Spleen (tissue), 11 donors: ENCODE data around the gene CNTNAP2. TPM values are rescaled to one million over a fixed set of nuclear protein-coding genes. Genes with fewer than 3 reads are reported as not detected.
"Not testable (repeated sequence)": the region's sequence is repeated elsewhere in the genome, so short reads cannot be mapped to it uniquely, and the experiment has no call there.

Experiments
- DNase-seq: peaks from one replicate; pipeline ENCODE4 v3.0.0-alpha.2; 2020
- H3K27ac ChIP-seq, 8 donors: fragments of 200-600 bp; sonication (generic) in 7 of 8; 1 replicate in 4 of 8; 2 replicates in 4 of 8; pipeline versions ENCODE4 v1.5.0 to v1.8.0; 2016 to 2021; ENCODE audit warnings: inconsistent platforms in 4 of 8, mild to moderate bottlenecking in 4 of 8, moderate library complexity in 1 of 8
- H3K27me3 ChIP-seq, 7 donors: fragments of 200-600 bp; sonication (generic) in 6 of 7; replicated peaks in 1 of 7; 1 replicate in 4 of 7; 2 replicates in 3 of 7; pipeline versions ENCODE4 v1.5.0 to v1.8.0; 2016 to 2021; ENCODE audit warnings: inconsistent platforms in 3 of 7, mild to moderate bottlenecking in 1 of 7
- H3K36me3 ChIP-seq, 6 donors: fragments of 200-600 bp; sonication (generic) in 5 of 6; 1 replicate in 4 of 6; 2 replicates in 2 of 6; pipeline versions ENCODE4 v1.5.0 to v1.8.0; 2016 to 2021; ENCODE audit warnings: inconsistent platforms in 2 of 6
- H3K4me1 ChIP-seq, 6 donors: fragments of 200-600 bp; sonication (generic) in 5 of 6; 1 replicate in 3 of 6; 2 replicates in 3 of 6; pipeline versions ENCODE4 v1.5.0 to v1.8.0; 2016 to 2021; ENCODE audit warnings: inconsistent platforms in 3 of 6
- H3K4me3 ChIP-seq, 8 donors: fragments of 200-600 bp; sonication (generic) in 7 of 8; 1 replicate in 4 of 8; 2 replicates in 4 of 8; pipeline versions ENCODE4 v1.5.0 to v1.8.0; 2016 to 2021; ENCODE audit warnings: inconsistent platforms in 4 of 8, mild to moderate bottlenecking in 4 of 8, moderate library complexity in 2 of 8
- H3K9me3 ChIP-seq, 8 donors: fragments of 200-600 bp; sonication (generic) in 7 of 8; 1 replicate in 4 of 8; 2 replicates in 4 of 8; pipeline versions ENCODE4 v1.5.0 to v1.8.0; 2016 to 2021; ENCODE audit warnings: inconsistent platforms in 4 of 8
- CTCF ChIP-seq, 11 experiments: fragments of 200-600 bp in 7 of 11; fragments of 450-650 bp in 4 of 11; sonication (generic) in 4 of 11; IDR thresholded peaks in 8 of 11; conservative IDR thresholded peaks in 3 of 11; 1 replicate in 7 of 11; 2 replicates in 4 of 11; pipeline versions ENCODE4 v1.4.0 to v1.8.0; 2016 to 2021; ENCODE audit warnings: antibody characterized with exemption in 11 of 11, inconsistent platforms in 4 of 11, mild to moderate bottlenecking in 1 of 11
- POLR2A ChIP-seq, 3 donors: fragments of 450-650 bp; IDR thresholded peaks; one replicate each; pipeline ENCODE4 v1.5.1; 2017; ENCODE audit warnings: antibody characterized with exemption in 3 of 3, mild to moderate bottlenecking in 1 of 3
- POLR2AphosphoS5 ChIP-seq, 3 donors: sonication (generic); formaldehyde crosslinking; IDR thresholded peaks; one replicate each; pipeline ENCODE4 v1.5.1; 2017; ENCODE audit warnings: antibody characterized with exemption in 3 of 3
- WGBS, 5 donors: extraction: QIAGEN DNeasy Blood & Tissue Kit in 3 of 5; methylation state at CpG; one replicate each; pipeline versions ENCODE4 v1.1.5 to v1.1.7; 2013 to 2018; 5-methylcytosine and 5-hydroxymethylcytosine counted together
- intact Hi-C: fragments of 100-400 bp; cut with DNase I; formaldehyde crosslinking; loops from one replicate; pipeline ENCODE4 v1.15.0; 2023; ENCODE audit warnings: low total_unique reads
- polyA plus RNA-seq, 3 donors: library from polyadenylated mRNA; stranded (reverse); fragments of 200-250 nt; gene quantifications; one replicate each; pipeline ENCODE4 v1.2.1, GENCODE V29; 2013
- total RNA-seq, 7 donors: library from RNA; depleted of rRNA in 3 of 7; stranded (reverse); fragments of >200 nt in 3 of 7; fragmentation: NEBNext Ultra II Directional in 4 of 7; extraction: Animal tissue kit (Norgen Biotek cat#: 25700) in 4 of 7; gene quantifications; one replicate each; pipeline versions ENCODE4 v1.1.0 to v1.2.1, GENCODE V29; 2016 to 2021
- donor health status: healthy with polysubstance abuse.
- donor health status: DM: no; HTN: no; CAD: no; lungs with moderate emphysema.
- donor health status: DM: no; HTN: no; CAD: no.
- donor health status: Bipolar disorder and iron deficiency.
- donor health status: healthy.
- donor health status: DM: no; HTN: no; CAD: no.
- donor health status: DM: yes; HTN: yes; CAD: no.

Gene CNTNAP2
- total and polyA plus RNA-seq, 10 donors = 0.13 to 2.0 (median 0.82) TPM

- WGBS, 5 donors = 65 to 73% (median 67%) methylated on average over 1 of the region's 1 CpG
- no peaks in the 10 kb centered on the region for H3K4me1 ChIP-seq
- H3K9me3 ChIP-seq = no peaks in the 10 kb centered on the region
- no peaks in the 10 kb centered on the region for H3K36me3 ChIP-seq
- no peak for TF ChIP-seq POLR2AphosphoS5 (IDR thresholded peaks at IDR 0.05)
- no peak for TF ChIP-seq POLR2A (IDR thresholded peaks at IDR 0.05)
- TF ChIP-seq CTCF (IDR thresholded peaks at IDR 0.05 in 8 of 11, conservative IDR thresholded peaks at IDR 0.05 in 3 of 11) = no peak
- DNase-seq = no peak
- intact Hi-C loops = no loop called here
- H3K27ac ChIP-seq = no peak overlapping the region
- no peaks in the 10 kb centered on the region for H3K27me3 ChIP-seq
- no peak overlapping the region for H3K4me3 ChIP-seq
Observed at GRCh38 chr7:147586526-147586925, 1469.9 kb downstream of the CNTNAP2 start.

GRCh38 chr7:147593271-147594057, 1476.9 kb downstream of the CNTNAP2 start:
- no peak for DNase-seq
- no peak overlapping the region for H3K4me3 ChIP-seq
- no peaks in the 10 kb centered on the region for H3K4me1 ChIP-seq
- H3K36me3 ChIP-seq = no peaks in the 10 kb centered on the region
- intact Hi-C loops = no loop called here
- TF ChIP-seq POLR2AphosphoS5 (IDR thresholded peaks at IDR 0.05) (no peak), CTCF (IDR thresholded peaks at IDR 0.05 in 8 of 11, conservative IDR thresholded peaks at IDR 0.05 in 3 of 11) (no peak), POLR2A (IDR thresholded peaks at IDR 0.05) (no peak)
- no peak overlapping the region for H3K27ac ChIP-seq
- 79 to 91% (median 84%) methylated on average over 2 of the region's 2 CpGs for whole genome bisulfite sequencing, 5 donors
- H3K9me3 ChIP-seq = peaks cover 0 to 13% (median 6%) of the 10 kb centered on the region in 8 donors
- H3K27me3 ChIP-seq = no peaks in the 10 kb centered on the region

GRCh38 chr7:147595042-147595441, 1478.4 kb downstream of the CNTNAP2 start:
- TF ChIP-seq CTCF (IDR thresholded peaks at IDR 0.05 in 8 of 11, conservative IDR thresholded peaks at IDR 0.05 in 3 of 11) (no peak), POLR2A (IDR thresholded peaks at IDR 0.05) (no peak), POLR2AphosphoS5 (IDR thresholded peaks at IDR 0.05) (no peak)
- H3K27ac ChIP-seq = no peak overlapping the region
- 65 to 90% (median 83%) methylated on average over 1 of the region's 1 CpG for WGBS, 5 donors
- H3K9me3 ChIP-seq = peaks cover 0 to 21% (median 9%) of the 10 kb centered on the region in 8 donors
- DNase-seq = no peak
- H3K27me3 ChIP-seq = no peaks in the 10 kb centered on the region
- no peaks in the 10 kb centered on the region for H3K4me1 ChIP-seq
- no peaks in the 10 kb centered on the region for H3K36me3 ChIP-seq
- intact Hi-C loops = no loop called here
- H3K4me3 ChIP-seq = no peak overlapping the region

- DNase-seq, intact Hi-C loops, H3K36me3 ChIP-seq, H3K27me3 ChIP-seq, H3K4me1 ChIP-seq, H3K4me3 ChIP-seq, H3K27ac ChIP-seq: not testable (repeated sequence)
- WGBS, 5 donors = 61 to 82% (median 70%) methylated on average over 2 of the region's 2 CpGs
- H3K9me3 ChIP-seq = peaks cover 0 to 21% (median 9%) of the 10 kb centered on the region in 8 donors
Observed at GRCh38 chr7:147598687-147599086, 1482.1 kb downstream of the CNTNAP2 start.
